ENCODE data around the gene COL28A1.

GRCh38 chr7:7554649-7555575 lies 19.2 kb upstream of the COL28A1 start:
- TF ChIP-seq CTCF (conservative IDR thresholded peaks at IDR 0.05; ENCODE audit: low read length) (no peak), EZH2phosphoT487 (IDR thresholded peaks at IDR 0.05; ENCODE audit: borderline replicate concordance) (no peak)
